ENCODE data around the gene PKNOX2. TPM values are rescaled to one million over a fixed set of nuclear protein-coding genes. Genes with fewer than 3 reads are reported as not detected.

PKNOX2 gene
- total RNA-seq, 4 donors from 2014 or later, result 0.51 to 4.3 (median 2.3) TPM

DNA sequence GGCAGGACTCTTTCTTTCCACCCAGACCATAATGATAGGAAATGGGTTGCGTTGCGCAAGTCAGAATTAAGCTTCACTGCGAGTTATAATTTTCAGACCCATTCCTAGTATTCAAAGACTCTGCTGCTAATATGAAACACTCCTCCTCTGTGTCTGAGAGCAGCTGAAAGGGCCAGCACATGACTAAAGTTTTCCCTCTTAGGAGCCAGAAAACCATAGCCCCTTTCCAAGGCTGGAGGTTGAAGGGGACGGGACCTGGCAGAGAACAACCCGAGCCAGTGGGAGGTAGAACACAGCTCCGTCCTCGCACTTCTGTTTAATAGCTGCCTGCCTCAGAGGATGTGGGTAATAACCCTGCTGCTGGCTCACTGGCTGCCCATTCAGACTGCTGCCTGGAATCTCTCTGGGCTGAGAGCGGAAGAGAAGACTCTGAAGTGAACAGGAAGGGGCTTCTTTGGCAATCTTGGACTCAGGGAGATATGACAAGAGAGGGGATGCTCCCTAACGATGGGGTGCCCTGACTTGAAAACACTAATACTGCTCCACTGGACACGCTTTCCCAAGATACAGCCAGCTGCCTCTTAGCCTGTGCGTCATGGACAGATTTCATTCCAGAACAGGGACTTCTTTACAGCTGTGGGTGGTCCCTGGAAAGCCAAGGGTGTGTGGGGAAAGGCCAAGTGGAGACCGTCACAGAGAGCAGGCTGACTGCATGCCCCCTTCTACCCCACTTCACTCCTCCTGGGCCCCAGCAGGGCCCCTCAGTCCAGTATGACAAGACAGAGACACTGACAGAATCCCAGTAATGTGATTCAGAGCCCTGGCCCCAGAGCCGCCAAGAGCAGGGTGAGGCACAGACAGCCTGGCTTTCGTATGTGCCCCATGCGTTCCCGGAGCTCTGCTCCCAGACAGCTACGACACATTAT lies 174.6 kb downstream of the PKNOX2 start:
- TF ChIP-seq, protein P1, sequence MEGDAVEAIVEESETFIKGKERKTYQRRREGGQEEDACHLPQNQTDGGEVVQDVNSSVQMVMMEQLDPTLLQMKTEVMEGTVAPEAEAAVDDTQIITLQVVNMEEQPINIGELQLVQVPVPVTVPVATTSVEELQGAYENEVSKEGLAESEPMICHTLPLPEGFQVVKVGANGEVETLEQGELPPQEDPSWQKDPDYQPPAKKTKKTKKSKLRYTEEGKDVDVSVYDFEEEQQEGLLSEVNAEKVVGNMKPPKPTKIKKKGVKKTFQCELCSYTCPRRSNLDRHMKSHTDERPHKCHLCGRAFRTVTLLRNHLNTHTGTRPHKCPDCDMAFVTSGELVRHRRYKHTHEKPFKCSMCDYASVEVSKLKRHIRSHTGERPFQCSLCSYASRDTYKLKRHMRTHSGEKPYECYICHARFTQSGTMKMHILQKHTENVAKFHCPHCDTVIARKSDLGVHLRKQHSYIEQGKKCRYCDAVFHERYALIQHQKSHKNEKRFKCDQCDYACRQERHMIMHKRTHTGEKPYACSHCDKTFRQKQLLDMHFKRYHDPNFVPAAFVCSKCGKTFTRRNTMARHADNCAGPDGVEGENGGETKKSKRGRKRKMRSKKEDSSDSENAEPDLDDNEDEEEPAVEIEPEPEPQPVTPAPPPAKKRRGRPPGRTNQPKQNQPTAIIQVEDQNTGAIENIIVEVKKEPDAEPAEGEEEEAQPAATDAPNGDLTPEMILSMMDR (IDR thresholded peaks at IDR 0.05; ENCODE audit: low read depth), result no peak

DNA sequence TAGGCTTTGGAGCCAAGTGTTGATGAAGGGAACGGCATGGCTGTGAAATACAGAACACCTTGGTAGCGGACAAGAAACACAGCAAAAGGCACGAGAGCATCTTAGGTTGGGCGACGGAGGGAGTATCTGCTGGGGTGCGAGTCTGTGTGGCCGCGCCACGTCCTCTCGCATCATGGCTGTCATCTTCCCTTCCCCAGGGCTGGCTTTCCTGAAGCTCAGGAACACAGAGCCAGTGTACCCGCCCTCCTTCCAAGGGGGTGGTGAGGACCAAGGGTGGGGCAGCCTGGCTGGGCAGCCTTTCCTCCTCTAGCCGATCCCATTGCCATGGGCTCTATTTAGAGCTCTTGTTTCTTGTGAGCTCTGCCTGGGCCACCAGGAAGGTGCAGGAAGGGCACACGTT lies 177.1 kb downstream of the PKNOX2 start:
- TF ChIP-seq, protein P1 (IDR thresholded peaks at IDR 0.05; ENCODE audit: low read depth), result no peak

DNA sequence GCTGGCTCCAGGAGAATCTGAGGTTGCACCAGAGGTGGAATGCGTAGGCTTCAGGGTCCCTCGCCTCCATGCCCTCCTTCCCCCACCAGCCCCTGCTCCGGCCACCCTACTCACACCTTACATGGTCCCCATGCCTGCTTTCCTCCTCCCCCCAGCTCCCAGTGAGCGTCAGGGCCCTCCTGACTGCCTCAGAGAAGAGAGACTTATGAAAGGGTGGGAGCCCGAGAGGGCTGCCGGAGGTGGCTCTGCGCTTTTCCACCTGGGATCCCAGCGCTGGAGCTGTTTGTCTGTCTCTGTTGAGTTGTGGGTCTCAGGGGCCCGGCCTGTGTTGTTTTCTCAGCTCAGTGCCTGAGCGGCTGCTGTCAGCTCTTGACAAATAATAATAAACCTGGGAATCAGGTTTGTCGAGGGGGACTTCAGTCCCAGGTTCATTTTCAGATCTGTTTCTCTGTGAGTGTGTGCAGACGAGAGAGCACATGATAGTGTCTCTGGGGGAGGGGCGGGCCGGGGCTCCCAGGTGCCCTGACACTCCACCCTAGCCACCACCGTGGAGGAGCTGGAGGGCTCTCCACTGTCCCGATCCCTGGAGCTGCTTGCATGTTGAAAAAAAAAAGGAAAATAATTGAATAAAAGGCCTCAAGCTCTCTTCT lies 177.9 kb downstream of the PKNOX2 start:
- TF ChIP-seq, protein P1 (IDR thresholded peaks at IDR 0.05; ENCODE audit: low read depth), result no peak

DNA sequence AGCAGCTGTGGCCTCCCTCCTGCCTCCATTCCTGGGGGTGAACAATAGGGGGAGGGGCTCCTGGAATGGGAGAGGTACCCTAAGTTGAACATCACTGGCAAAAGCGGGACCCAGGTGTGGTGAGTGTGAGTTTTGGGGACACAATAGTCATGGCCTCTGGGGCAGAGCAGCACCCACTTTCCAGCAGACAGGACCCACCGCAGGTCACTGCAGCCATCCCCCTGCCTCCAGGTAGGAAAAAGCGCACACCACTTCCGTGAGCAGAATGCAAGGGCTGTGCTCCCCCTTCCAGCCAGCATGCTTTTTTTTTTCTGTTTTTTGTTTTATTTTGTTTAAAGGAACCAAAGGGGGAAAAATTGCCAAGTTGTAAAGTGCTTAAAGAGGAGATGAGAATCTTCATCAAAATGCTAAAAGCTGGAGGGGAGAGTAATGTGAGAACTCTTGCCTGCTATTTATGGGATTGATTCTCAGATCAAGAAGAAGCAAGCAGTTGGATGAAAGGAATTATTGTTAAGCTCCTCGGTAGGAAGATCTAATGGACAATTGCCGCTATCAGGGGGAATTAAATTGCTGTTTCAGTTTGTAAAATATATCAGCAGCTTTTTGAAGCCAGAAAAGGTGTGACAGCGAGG lies 178.7 kb downstream of the PKNOX2 start:
- TF ChIP-seq, protein P1 (IDR thresholded peaks at IDR 0.05; ENCODE audit: low read depth), result no peak

DNA sequence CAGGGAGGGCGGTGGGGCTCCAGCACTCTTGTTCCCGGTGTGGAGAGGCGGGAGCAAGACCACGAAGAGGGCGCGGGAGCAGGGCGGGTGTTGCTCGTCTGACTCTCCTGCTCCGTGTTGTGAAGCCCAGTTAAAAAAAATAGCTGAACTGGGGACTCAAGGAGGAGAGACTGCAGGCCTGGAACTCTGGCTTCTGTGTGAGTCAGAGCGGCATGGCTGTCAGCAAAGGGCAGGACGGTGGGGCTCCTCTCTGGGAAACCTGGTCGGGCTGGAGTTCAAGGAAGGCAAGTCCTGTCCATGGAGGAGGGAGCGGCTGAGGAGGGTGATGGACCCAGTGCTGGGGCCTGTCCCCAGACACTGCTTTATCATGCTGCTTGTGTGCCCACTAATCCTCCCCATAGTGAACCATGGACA lies 179.2 kb downstream of the PKNOX2 start:
- TF ChIP-seq, protein P1 (IDR thresholded peaks at IDR 0.05; ENCODE audit: low read depth), result no peak

DNA sequence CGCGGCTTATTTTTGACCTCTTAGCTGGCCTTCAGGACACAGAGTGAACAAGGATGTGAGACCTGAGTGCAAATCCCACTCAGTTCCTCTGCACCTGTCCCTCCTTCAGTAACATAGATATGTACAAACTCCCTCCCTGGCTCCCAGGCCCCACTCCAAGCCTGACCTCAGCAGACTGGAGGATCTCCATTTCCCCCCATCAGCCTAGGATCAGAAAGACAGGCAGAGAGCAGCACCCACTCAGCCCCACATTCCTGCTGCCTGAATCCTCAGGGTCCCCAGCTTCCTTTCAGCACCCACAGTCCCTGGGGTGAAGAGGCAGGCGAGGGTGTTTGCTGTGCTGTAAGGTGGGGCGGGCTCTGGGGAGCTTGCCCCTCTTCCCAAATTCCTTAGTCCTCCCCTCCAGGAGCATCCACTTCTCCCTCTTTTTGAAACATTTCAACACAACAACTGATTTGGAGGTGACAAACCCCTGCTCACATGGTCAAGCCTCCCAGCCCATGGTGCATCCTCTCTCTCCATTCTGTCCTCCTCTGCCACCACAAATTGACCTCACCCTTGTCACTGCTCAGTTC lies 180.4 kb downstream of the PKNOX2 start:
- TF ChIP-seq, protein P1 (IDR thresholded peaks at IDR 0.05; ENCODE audit: low read depth), result no peak
